SH-SY5Y (cell line): ENCODE measurements around the gene RRAS2.

Source experiments
- GATA2 ChIP-seq: IDR thresholded peaks from 2 replicates; pipeline ENCODE4 v1.6.1; 2011; ENCODE audit warnings: mild to moderate bottlenecking, low read depth, low read length
- GATA3 ChIP-seq: IDR thresholded peaks from 2 replicates; pipeline ENCODE4 v1.6.1; 2011; ENCODE audit warnings: low read depth, mild to moderate bottlenecking, low read length, moderate library complexity

DNA sequence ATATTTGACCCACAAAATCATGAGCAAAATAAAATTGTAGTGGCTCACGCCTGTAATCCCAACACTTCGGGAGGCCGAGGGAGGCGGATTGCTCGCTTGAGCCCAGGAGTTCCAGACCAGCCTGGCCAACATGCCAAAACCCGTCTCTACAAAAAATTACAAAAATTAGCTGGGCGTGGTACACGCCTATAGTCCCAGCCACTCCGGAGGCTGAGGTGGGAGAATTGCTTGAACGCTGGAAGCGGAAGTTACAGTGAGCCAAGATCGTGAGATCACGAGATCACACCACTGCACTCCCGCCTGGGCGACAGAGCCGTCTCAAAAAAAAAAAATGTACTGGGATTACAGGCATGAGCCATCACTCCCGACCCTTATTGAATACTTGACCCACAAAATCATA, 2.0 kb upstream of the RRAS2 start:
- TF ChIP-seq GATA2: no peak
- TF ChIP-seq GATA3: no peak
